Lung (tissue), 16 donors: ENCODE results near the gene HMMR. TPM values are rescaled to one million over a fixed set of nuclear protein-coding genes. Genes with fewer than 3 reads are reported as not detected.
"Not testable (repeated sequence)": the region's sequence is repeated elsewhere in the genome, so short reads cannot be mapped to it uniquely, and the experiment has no call there.

Experiments used
- ATAC-seq: fragments of 200-7000 bp; cut with Tn5 transposase; one replicate; pipeline ENCODE4 v1.9.1; 2020; ENCODE audit warnings: moderate number of reproducible peaks; ENCODE audit not compliant: insufficient read depth, low FRiP score
- DNase-seq, 3 donors: peaks; one replicate each; pipeline ENCODE4 v3.0.0-alpha.2; 2013 to 2017
- H3K27ac ChIP-seq, 2 donors: one replicate each; pipeline ENCODE4 v1.5.1; 2013; ENCODE audit warnings: mild to moderate bottlenecking in 2 of 2, moderate library complexity in 2 of 2, control low read depth in 1 of 2, inconsistent platforms in 1 of 2, low read depth in 1 of 2, low read length in 1 of 2
- H3K27me3 ChIP-seq, 3 donors: one replicate each; pipeline ENCODE4 v1.5.1; 2013; ENCODE audit warnings: low read length in 2 of 3; ENCODE audit not compliant: control insufficient read depth in 3 of 3, insufficient read depth in 3 of 3
- H3K36me3 ChIP-seq, 4 donors: one replicate each; pipeline ENCODE4 v1.5.1; 2013; ENCODE audit warnings: low read length in 4 of 4, mild to moderate bottlenecking in 1 of 4, moderate library complexity in 1 of 4; ENCODE audit not compliant: control insufficient read depth in 4 of 4, insufficient read depth in 4 of 4
- H3K4me1 ChIP-seq, 5 donors: one replicate each; pipeline ENCODE4 v1.5.1; 2013; ENCODE audit warnings: low read length in 5 of 5, mild to moderate bottlenecking in 2 of 5, moderate library complexity in 1 of 5; ENCODE audit not compliant: control insufficient read depth in 5 of 5, insufficient read depth in 5 of 5
- H3K4me3 ChIP-seq: one replicate; pipeline ENCODE4 v1.5.1; 2013; ENCODE audit warnings: mild to moderate bottlenecking, control low read depth, moderate library complexity
- H3K9ac ChIP-seq, 2 donors: one replicate each; pipeline ENCODE4 v1.5.1; 2013; ENCODE audit warnings: low read length in 2 of 2, control low read depth in 1 of 2; ENCODE audit not compliant: insufficient read depth in 1 of 2
- H3K9me3 ChIP-seq, 4 donors: one replicate each; pipeline ENCODE4 v1.5.1; 2013; ENCODE audit warnings: low read length in 3 of 4, mild to moderate bottlenecking in 1 of 4, moderate library complexity in 1 of 4; ENCODE audit not compliant: control insufficient read depth in 4 of 4, insufficient read depth in 3 of 4
- WGBS, 2 donors: extraction: QIAGEN DNeasy Blood & Tissue Kit; methylation state at CpG; one replicate each; pipeline ENCODE4 v1.1.7; 2013; 5-methylcytosine and 5-hydroxymethylcytosine counted together
- long read RNA-seq, 5 donors: transcript quantifications; one replicate each; lab custom pipeline, GENCODE V29; 2026
- polyA plus RNA-seq, 2 donors: library from polyadenylated mRNA; stranded (reverse); fragments of 200-250 nt; gene quantifications; one replicate each; pipeline ENCODE4 v1.2.1, GENCODE V29; 2013
- total RNA-seq, 2 donors: library from RNA; depleted of rRNA in 1 of 2; stranded (reverse); fragments of >200 nt in 1 of 2; gene quantifications; one replicate each; pipeline ENCODE4 v1.2.1, GENCODE V29; 2014 to 2021
- TF ChIP-seq, protein P1 (sequence below): IDR thresholded peaks from 2 replicates; pipeline ENCODE4 v1.5.1; 2012; ENCODE audit warnings: mild to moderate bottlenecking; ENCODE audit errors: control extremely low read depth, extremely low read depth
- donor health status: control.
- donor health status: control.
- donor health status: Bipolar disorder and iron deficiency.
- donor health status: healthy.
- donor health status: DM: yes; HTN: yes; CAD: no.

The HMMR gene
- total RNA-seq (1 to 10 TPM; 1.2 to 9.5 TPM), polyA plus RNA-seq (1 to 10 TPM; 1.1 to 1.7 TPM)
- long read RNA-seq, donor 1, partial matches to known transcripts = 8 of 11 reads
- long read RNA-seq, donor 1, other reads (novel, unspliced or antisense) = 0 of 11 reads
- long read RNA-seq, donor 2, partial matches to known transcripts = 0 of 1 reads
- long read RNA-seq, donor 2, other reads (novel, unspliced or antisense) = 0 of 1 reads
- long read RNA-seq, donor 3 = 0 reads
- long read RNA-seq, donor 4 = 0 reads
- long read RNA-seq, donor 5, partial matches to known transcripts = 0 of 1 reads
- long read RNA-seq, donor 5, other reads (novel, unspliced or antisense) = 0 of 1 reads

GRCh38 chr5:163460562-163461171, at the start of gene HMMR:
Gene HMMR, plus strand, starts transcription at chr5:163460632. Its CDS starts 61 bp downstream, at chr5:163460693.
- peak within 1 kb of the TSS; percentile 91 to 99 for H3K27ac ChIP-seq
- peak within 1 kb of the TSS; percentile 65 for H3K4me3 ChIP-seq
- peaks cover 0 to 14% (median 2%) of the 10 kb centered on the region in 5 donors for H3K4me1 ChIP-seq
- ATAC-seq (no peak), DNase-seq (peak in 2 of 3 donors; percentile 66 to 80)
- no peaks in the 10 kb centered on the region for H3K9me3 ChIP-seq
- WGBS, 2 donors = 0 to 1% methylated on average over 23 of the region's 23 CpGs
- peak within 1 kb of the TSS; percentile 85 to 99 for H3K9ac ChIP-seq
- TF ChIP-seq, protein P1, sequence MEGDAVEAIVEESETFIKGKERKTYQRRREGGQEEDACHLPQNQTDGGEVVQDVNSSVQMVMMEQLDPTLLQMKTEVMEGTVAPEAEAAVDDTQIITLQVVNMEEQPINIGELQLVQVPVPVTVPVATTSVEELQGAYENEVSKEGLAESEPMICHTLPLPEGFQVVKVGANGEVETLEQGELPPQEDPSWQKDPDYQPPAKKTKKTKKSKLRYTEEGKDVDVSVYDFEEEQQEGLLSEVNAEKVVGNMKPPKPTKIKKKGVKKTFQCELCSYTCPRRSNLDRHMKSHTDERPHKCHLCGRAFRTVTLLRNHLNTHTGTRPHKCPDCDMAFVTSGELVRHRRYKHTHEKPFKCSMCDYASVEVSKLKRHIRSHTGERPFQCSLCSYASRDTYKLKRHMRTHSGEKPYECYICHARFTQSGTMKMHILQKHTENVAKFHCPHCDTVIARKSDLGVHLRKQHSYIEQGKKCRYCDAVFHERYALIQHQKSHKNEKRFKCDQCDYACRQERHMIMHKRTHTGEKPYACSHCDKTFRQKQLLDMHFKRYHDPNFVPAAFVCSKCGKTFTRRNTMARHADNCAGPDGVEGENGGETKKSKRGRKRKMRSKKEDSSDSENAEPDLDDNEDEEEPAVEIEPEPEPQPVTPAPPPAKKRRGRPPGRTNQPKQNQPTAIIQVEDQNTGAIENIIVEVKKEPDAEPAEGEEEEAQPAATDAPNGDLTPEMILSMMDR = no peak
- H3K36me3 ChIP-seq = peaks cover 0 to 7% (median 2%) of the 10 kb centered on the region in 4 donors
- no peaks in the 10 kb centered on the region for H3K27me3 ChIP-seq

GRCh38 chr5:163415673-163416072, 44.8 kb upstream of the HMMR start:
- not testable (repeated sequence) for ATAC-seq, H3K27me3 ChIP-seq, H3K4me3 ChIP-seq, H3K36me3 ChIP-seq, DNase-seq, H3K27ac ChIP-seq, H3K4me1 ChIP-seq, H3K9me3 ChIP-seq, H3K9ac ChIP-seq
- 36 to 46% methylated on average over 15 of the region's 15 CpGs for WGBS, 2 donors

DNA sequence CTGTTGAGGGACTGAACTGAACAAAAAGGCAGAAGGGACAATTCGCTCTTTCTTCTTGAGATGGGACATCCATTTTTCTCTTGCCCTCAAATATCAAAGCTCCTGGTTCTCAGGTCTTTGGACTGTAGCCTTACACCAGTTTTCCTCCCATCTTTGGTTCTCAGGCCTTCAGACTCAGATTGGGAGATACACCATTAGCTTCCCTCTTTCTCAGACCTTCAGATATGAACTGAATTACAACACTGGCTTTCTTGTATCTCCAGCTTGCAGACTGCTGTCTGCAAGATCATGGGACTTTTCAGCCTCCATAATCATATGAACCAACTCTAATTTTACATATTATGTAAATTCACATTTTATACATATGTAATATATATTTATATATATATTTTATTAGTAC, 35.6 kb upstream of the HMMR start:
- DNase-seq (no peak), ATAC-seq (no peak)
- Histone ChIP-seq H3K9me3 (no peaks in the 10 kb centered on the region), H3K27ac (no peak overlapping the region), H3K4me3 (no peak overlapping the region), H3K9ac (no peak overlapping the region), H3K4me1 (no peaks in the 10 kb centered on the region), H3K36me3 (no peaks in the 10 kb centered on the region), H3K27me3 (no peaks in the 10 kb centered on the region)
- TF ChIP-seq, protein P1 = no peak
- WGBS, 2 donors = 100% methylated on average over 1 of the region's 1 CpG

GRCh38 chr5:163426128-163426527, 34.3 kb upstream of the HMMR start:
- H3K36me3 ChIP-seq, ATAC-seq, H3K27ac ChIP-seq, H3K9ac ChIP-seq, DNase-seq, H3K27me3 ChIP-seq, H3K9me3 ChIP-seq, H3K4me3 ChIP-seq, H3K4me1 ChIP-seq: not testable (repeated sequence)
- 24 to 28% methylated on average over 4 of the region's 4 CpGs for WGBS, 2 donors
